Prostate gland (tissue), 2 donors: ENCODE measurements around the gene MUC5AC. TPM values are rescaled to one million over a fixed set of nuclear protein-coding genes. Genes with fewer than 3 reads are reported as not detected.
"Not testable (repeated sequence)": the region's sequence is repeated elsewhere in the genome, so short reads cannot be mapped to it uniquely, and the experiment has no call there.

Source experiments
- DNase-seq: peaks from one replicate; pipeline ENCODE4 v3.0.0-alpha.2; 2019; ENCODE audit warnings: low spot score
- H3K27ac ChIP-seq, 2 donors: fragments of 200-600 bp; sonication (generic); 2 replicates each; pipeline ENCODE4 v1.5.1; 2017 to 2019
- H3K27me3 ChIP-seq: fragments of 200-600 bp; sonication (generic); replicated peaks from 2 replicates; pipeline ENCODE4 v1.5.1; 2019; ENCODE audit not compliant: insufficient read depth
- H3K36me3 ChIP-seq, 2 donors: fragments of 200-600 bp; sonication (generic); 1 replicate in 1 of 2; 2 replicates in 1 of 2; pipeline versions ENCODE4 v1.5.1 to v1.8.1; 2017 to 2019
- H3K4me1 ChIP-seq: fragments of 200-600 bp; sonication (generic); replicated peaks from 2 replicates; pipeline ENCODE4 v1.5.1; 2019
- H3K4me3 ChIP-seq, 2 donors: fragments of 200-600 bp; sonication (generic); 2 replicates each; pipeline ENCODE4 v1.5.1; 2017 to 2019
- H3K9me3 ChIP-seq: fragments of 200-600 bp; sonication (generic); 2 replicates; pipeline ENCODE4 v1.5.1; 2017
- POLR2A ChIP-seq: fragments of 450-650 bp; IDR thresholded peaks from one replicate; pipeline ENCODE4 v1.6.1; 2016; ENCODE audit warnings: antibody characterized with exemption, mild to moderate bottlenecking
- POLR2AphosphoS5 ChIP-seq: sonication (generic); formaldehyde crosslinking; IDR thresholded peaks from one replicate; pipeline ENCODE4 v1.6.1; 2017; ENCODE audit warnings: antibody characterized with exemption
- WGBS: methylation state at CpG from one replicate; pipeline ENCODE4 v1.1.5; 2018; 5-methylcytosine and 5-hydroxymethylcytosine counted together
- intact Hi-C: fragments of 100-400 bp; cut with DNase I; formaldehyde crosslinking; loops from one replicate; pipeline ENCODE4 v1.14.2; 2022
- total RNA-seq, 2 donors: library from RNA; depleted of rRNA; stranded (reverse); fragments of >200 nt; gene quantifications; one replicate each; pipeline ENCODE4 v1.1.0, GENCODE V29; 2016
- TF ChIP-seq, protein P1 (sequence below), 4 experiments: fragments of 200-600 bp in 2 of 4; fragments of 450-650 bp in 2 of 4; sonication (generic) in 2 of 4; IDR thresholded peaks; 1 replicate in 3 of 4; 2 replicates in 1 of 4; pipeline ENCODE4 v1.5.1; 2016 to 2019; ENCODE audit warnings: antibody characterized with exemption in 4 of 4, mild to moderate bottlenecking in 2 of 4, moderate library complexity in 2 of 4

The MUC5AC gene
- total RNA-seq, 2 donors from 2014 or later = 0.05 to 0.45 TPM

DNA sequence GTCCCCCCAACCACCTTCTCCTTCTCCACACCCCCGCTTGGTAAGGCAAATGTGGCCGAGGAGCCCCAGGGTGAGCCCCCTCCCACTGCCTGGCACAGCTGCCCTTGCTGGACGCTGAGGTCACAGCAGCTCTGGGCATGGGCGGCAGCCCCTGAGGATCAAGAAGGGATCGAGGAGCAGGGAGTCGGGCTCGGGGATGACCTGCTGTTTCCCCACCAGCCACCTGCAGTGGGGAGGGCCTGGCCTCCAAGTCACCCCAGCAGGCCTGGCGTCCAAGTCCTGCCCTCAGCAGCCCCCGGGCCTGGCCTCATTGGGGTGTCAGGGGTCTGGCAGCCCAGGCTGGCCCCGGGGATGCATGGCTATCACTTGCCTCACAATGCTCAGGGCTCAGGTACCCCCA, 23.7 kb downstream of the MUC5AC start:
- H3K27ac ChIP-seq = no peak overlapping the region
- intact Hi-C loops = no loop called here
- DNase-seq = no peak
- no peaks in the 10 kb centered on the region for H3K9me3 ChIP-seq
- H3K27me3 ChIP-seq = no peaks in the 10 kb centered on the region
- no peak for TF ChIP-seq POLR2A
- TF ChIP-seq, protein P1, sequence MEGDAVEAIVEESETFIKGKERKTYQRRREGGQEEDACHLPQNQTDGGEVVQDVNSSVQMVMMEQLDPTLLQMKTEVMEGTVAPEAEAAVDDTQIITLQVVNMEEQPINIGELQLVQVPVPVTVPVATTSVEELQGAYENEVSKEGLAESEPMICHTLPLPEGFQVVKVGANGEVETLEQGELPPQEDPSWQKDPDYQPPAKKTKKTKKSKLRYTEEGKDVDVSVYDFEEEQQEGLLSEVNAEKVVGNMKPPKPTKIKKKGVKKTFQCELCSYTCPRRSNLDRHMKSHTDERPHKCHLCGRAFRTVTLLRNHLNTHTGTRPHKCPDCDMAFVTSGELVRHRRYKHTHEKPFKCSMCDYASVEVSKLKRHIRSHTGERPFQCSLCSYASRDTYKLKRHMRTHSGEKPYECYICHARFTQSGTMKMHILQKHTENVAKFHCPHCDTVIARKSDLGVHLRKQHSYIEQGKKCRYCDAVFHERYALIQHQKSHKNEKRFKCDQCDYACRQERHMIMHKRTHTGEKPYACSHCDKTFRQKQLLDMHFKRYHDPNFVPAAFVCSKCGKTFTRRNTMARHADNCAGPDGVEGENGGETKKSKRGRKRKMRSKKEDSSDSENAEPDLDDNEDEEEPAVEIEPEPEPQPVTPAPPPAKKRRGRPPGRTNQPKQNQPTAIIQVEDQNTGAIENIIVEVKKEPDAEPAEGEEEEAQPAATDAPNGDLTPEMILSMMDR (IDR thresholded peaks at IDR 0.05) = no peak
- no peak for TF ChIP-seq POLR2AphosphoS5
- H3K36me3 ChIP-seq = no peaks in the 10 kb centered on the region
- H3K4me1 ChIP-seq = no peaks in the 10 kb centered on the region
- 94% methylated on average over 10 of the region's 10 CpGs for WGBS
- H3K4me3 ChIP-seq = no peak overlapping the region

DNA sequence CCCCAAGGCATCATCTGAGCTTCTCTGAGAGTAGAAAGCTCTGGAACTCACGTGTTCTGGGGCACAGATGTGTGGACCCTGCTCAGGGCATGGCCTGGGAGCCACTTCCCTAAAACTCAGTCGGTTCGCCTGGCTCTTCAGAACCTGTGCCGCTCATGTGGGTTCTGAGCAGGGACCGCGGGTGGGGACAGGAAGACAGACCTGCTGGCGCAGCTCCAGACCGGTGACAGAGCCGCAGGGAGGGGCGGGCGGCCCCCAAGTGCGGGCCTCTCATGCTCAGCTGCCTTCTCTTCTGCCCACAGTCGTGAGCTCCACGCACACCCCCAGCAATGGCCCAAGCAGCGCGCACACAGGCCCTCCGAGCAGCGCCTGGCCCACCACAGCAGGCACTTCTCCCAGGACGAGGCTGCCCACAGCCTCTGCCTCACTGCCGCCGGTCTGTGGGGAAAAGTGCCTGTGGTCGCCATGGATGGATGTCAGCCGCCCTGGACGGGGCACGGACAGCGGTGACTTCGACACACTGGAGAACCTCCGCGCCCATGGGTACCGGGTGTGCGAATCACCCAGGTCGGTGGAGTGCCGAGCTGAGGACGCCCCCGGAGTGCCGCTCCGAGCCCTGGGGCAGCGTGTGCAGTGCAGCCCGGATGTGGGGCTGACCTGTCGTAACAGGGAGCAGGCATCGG, 24.2 kb downstream of the MUC5AC start:
- no peaks in the 10 kb centered on the region for H3K9me3 ChIP-seq
- 83% methylated on average over 41 of the region's 41 CpGs for WGBS
- TF ChIP-seq POLR2AphosphoS5 = no peak
- TF ChIP-seq, protein P1 (IDR thresholded peaks at IDR 0.05) = no peak
- no peak for TF ChIP-seq POLR2A
- no peaks in the 10 kb centered on the region for H3K36me3 ChIP-seq
- H3K4me3 ChIP-seq = no peak overlapping the region
- H3K27me3 ChIP-seq = no peaks in the 10 kb centered on the region
- DNase-seq = no peak
- no peak overlapping the region for H3K27ac ChIP-seq
- intact Hi-C loops = no loop called here
- H3K4me1 ChIP-seq = no peaks in the 10 kb centered on the region

DNA sequence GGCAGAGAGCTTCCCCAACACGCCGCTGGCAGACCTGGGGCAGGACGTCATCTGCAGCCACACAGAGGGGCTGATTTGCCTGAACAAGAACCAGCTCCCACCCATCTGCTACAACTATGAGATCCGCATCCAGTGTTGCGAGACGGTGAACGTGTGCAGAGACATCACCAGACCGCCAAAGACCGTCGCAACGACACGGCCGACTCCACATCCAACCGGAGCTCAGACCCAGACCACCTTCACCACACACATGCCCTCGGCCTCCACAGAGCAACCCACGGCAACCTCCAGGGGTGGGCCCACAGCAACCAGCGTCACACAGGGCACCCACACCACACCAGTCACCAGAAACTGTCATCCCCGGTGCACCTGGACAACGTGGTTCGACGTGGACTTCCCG, 26.4 kb downstream of the MUC5AC start:
- intact Hi-C loops, H3K4me3 ChIP-seq, H3K27ac ChIP-seq, H3K9me3 ChIP-seq, DNase-seq, H3K36me3 ChIP-seq, H3K4me1 ChIP-seq, H3K27me3 ChIP-seq: not testable (repeated sequence)
- WGBS = 98% methylated on average over 12 of the region's 22 CpGs

- DNase-seq, intact Hi-C loops: not testable (repeated sequence)
These were observed 30.8 kb downstream of the MUC5AC start for GRCh38 chr11:1188451-1189130.

DNA sequence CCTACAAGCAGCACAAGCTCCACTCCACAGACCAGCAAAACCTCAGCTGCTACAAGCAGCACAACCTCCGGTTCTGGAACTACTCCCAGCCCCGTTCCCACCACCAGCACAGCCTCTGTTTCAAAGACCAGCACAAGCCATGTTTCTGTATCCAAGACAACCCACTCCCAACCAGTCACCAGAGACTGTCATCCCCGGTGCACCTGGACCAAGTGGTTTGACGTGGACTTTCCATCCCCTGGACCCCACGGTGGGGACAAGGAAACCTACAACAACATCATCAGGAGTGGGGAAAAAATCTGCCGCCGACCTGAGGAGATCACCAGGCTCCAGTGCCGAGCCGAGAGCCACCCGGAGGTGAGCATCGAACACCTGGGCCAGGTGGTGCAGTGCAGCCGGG, 32.1 kb downstream of the MUC5AC start:
- H3K27ac ChIP-seq, H3K4me3 ChIP-seq, H3K27me3 ChIP-seq, H3K36me3 ChIP-seq, DNase-seq, intact Hi-C loops, H3K9me3 ChIP-seq, H3K4me1 ChIP-seq: not testable (repeated sequence)
- 59% methylated on average over 7 of the region's 12 CpGs for WGBS

More at GRCh38 chr11:1188451-1189130, 30.8 kb downstream of the MUC5AC start:
- not testable (repeated sequence) for H3K27me3 ChIP-seq, H3K36me3 ChIP-seq, H3K27ac ChIP-seq, H3K4me1 ChIP-seq, H3K4me3 ChIP-seq, H3K9me3 ChIP-seq
- 86% methylated on average over 11 of the region's 15 CpGs for WGBS

GRCh38 chr11:1191786-1192470, 34.2 kb downstream of the MUC5AC start:
- DNase-seq, H3K4me3 ChIP-seq, H3K36me3 ChIP-seq, H3K9me3 ChIP-seq, intact Hi-C loops, H3K27ac ChIP-seq, H3K4me1 ChIP-seq, H3K27me3 ChIP-seq: not testable (repeated sequence)
- WGBS = 88% methylated on average over 22 of the region's 22 CpGs
